ENCODE results near the gene EEF1G. TPM values are rescaled to one million over a fixed set of nuclear protein-coding genes. Genes with fewer than 3 reads are reported as not detected.
"Not testable (repeated sequence)": the region's sequence is repeated elsewhere in the genome, so short reads cannot be mapped to it uniquely, and the experiment has no call there.

EEF1G gene
- total RNA-seq, 4 donors from 2014 or later = 337 to 1,276 (median 1,207) TPM

DNA sequence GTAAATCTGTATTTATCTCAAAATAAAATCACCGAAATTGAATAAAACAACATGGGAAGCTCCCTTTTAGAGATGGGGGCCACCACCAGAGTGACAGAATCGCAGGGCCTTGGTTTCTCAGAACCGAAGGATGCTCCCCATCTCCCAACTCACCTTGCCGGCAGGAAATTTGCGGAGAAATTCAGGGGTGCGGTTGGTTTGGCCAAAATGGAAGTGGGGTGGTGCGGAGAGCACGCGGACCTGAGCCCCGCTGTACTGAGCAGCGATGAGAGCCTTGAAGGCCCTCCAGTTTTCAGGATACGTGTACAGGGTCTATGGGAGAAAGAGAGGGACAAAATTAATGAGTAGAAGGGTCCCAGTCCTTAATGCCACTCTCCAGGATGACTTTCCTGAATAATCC, 1.3 kb downstream of the EEF1G start:
- intact Hi-C loops (cut with DNase I; ENCODE audit: low total_unique reads) (no loop called here), in situ Hi-C loops (cut with MboI; ENCODE audit: low pct_ligation_motif_present in 1 of 4, low pct_unique_long_range_greater_than_20kb in 1 of 4, low sequenced_read_pairs in 3 of 4) (no loop called here)
- TF ChIP-seq POLR2A (IDR thresholded peaks at IDR 0.05) (no peak), POLR2AphosphoS5 (IDR thresholded peaks at IDR 0.05) (no peak), EP300 (IDR thresholded peaks at IDR 0.05; ENCODE audit: low read depth) (no peak)
- TF ChIP-seq, protein P1, sequence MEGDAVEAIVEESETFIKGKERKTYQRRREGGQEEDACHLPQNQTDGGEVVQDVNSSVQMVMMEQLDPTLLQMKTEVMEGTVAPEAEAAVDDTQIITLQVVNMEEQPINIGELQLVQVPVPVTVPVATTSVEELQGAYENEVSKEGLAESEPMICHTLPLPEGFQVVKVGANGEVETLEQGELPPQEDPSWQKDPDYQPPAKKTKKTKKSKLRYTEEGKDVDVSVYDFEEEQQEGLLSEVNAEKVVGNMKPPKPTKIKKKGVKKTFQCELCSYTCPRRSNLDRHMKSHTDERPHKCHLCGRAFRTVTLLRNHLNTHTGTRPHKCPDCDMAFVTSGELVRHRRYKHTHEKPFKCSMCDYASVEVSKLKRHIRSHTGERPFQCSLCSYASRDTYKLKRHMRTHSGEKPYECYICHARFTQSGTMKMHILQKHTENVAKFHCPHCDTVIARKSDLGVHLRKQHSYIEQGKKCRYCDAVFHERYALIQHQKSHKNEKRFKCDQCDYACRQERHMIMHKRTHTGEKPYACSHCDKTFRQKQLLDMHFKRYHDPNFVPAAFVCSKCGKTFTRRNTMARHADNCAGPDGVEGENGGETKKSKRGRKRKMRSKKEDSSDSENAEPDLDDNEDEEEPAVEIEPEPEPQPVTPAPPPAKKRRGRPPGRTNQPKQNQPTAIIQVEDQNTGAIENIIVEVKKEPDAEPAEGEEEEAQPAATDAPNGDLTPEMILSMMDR (IDR thresholded peaks at IDR 0.05) = no peak
- H3K4me3 ChIP-seq = peak overlapping the region; percentile 36 to 99 (median 54)
- no peak for DNase-seq
- peak overlapping the region; percentile 81 to 94 (median 87) for H3K27ac ChIP-seq
- H3K4me1 ChIP-seq = peaks cover 14 to 51% (median 41%) of the 10 kb centered on the region in 4 donors
- 53 to 62% methylated on average over 2 to 12 of the region's 12 CpGs for WGBS, 2 donors (ENCODE audit: low coverage in 1 of 2)
- H3K27me3 ChIP-seq = no peaks in the 10 kb centered on the region
- peaks cover 0 to 30% (median 15%) of the 10 kb centered on the region in 4 donors for H3K36me3 ChIP-seq
- H3K9me3 ChIP-seq = no peaks in the 10 kb centered on the region

DNA sequence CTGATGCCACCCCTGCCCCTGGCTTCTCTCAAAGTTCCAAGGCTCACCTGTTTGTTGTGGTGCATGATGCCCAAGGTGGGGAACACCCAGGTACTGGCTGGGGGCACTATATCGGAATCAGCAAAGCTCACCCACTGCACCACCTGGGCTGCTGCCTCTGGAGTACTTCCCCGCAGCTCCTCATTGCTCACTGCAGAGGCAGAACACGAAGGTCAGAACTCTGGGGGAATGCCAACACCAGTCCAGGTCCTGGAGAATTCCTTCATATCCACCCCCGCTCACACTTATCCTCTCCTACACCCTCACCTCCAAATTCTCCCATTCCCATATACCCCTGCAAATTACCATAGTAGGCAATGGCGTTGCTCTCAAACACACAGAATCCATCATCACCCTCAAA, 2.2 kb downstream of the EEF1G start:
- H3K4me3 ChIP-seq; H3K9me3 ChIP-seq; intact Hi-C loops (cut with DNase I; ENCODE audit: low total_unique reads); H3K27me3 ChIP-seq; DNase-seq; in situ Hi-C loops (cut with MboI; ENCODE audit: low pct_ligation_motif_present in 1 of 4, low pct_unique_long_range_greater_than_20kb in 1 of 4, low sequenced_read_pairs in 3 of 4): not testable (repeated sequence)
- WGBS, 2 donors (ENCODE audit: low coverage in 1 of 2) = 87 to 100% methylated on average over 1 to 5 of the region's 5 CpGs
- H3K36me3 ChIP-seq = peaks cover 0 to 40% (median 20%) of the 10 kb centered on the region in 4 donors
- H3K27ac ChIP-seq = peak overlapping the region in 1 of 4 donors; percentile 87
- H3K4me1 ChIP-seq = peaks cover 14 to 43% (median 34%) of the 10 kb centered on the region in 4 donors

DNA sequence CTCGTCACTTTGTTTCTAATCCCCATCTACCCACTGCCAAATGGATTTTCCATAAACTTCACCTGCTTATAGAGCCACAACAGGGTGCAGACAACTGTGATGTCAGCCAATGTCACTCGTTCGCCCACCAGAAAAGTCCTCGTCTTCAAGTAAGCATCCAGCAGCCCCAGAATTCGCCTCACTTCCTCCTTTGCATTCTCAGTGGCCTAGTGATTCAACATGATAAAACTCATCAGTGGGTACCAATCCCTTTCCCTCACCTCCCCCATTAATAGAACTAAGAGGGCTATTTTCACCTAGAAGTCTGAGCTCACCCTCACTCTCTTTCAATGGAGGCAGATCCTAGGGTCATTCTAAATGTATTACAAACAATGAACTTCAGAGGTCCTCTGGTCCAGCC, 2.8 kb downstream of the EEF1G start:
- intact Hi-C loops (cut with DNase I; ENCODE audit: low total_unique reads); in situ Hi-C loops (cut with MboI; ENCODE audit: low pct_ligation_motif_present in 1 of 4, low pct_unique_long_range_greater_than_20kb in 1 of 4, low sequenced_read_pairs in 3 of 4): not testable (repeated sequence)
- peaks cover 14 to 38% (median 28%) of the 10 kb centered on the region in 4 donors for H3K4me1 ChIP-seq

DNA sequence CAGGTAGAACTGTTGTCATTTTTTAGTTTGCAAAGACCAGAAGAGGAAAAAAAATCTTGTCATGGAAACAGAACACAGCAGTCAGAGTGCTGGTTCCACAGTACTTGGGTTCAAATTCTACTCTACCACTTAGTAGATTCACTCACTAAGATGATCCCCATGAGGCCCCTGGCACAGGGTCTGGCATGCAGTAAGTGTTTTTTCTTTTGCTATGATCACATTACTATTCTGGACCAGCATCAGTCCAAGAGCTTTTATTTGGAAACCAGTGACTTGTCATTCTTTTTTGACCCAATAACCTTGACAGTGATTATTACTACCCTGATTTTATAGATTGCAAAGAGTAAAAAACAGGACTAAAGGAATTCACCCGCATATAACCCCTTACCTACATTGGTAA, 4.1 kb downstream of the EEF1G start:
- Histone ChIP-seq H3K36me3 (peaks cover 0 to 57% (median 23%) of the 10 kb centered on the region in 4 donors), H3K4me3 (no peak overlapping the region), H3K9me3 (no peaks in the 10 kb centered on the region), H3K4me1 (peaks cover 5 to 30% (median 17%) of the 10 kb centered on the region in 4 donors), H3K27ac (no peak overlapping the region), H3K27me3 (no peaks in the 10 kb centered on the region)
- in situ Hi-C loops (cut with MboI; ENCODE audit: low pct_ligation_motif_present in 1 of 4, low pct_unique_long_range_greater_than_20kb in 1 of 4, low sequenced_read_pairs in 3 of 4) = loop anchor here in 1 of 4 donors (10.0 kb wide), 1 partner anchor 145 kb away; no protein-coding TSS in a partner anchor
- intact Hi-C loops (cut with DNase I; ENCODE audit: low total_unique reads) = no loop called here
- TF ChIP-seq EP300 (IDR thresholded peaks at IDR 0.05; ENCODE audit: low read depth) (no peak), POLR2AphosphoS5 (IDR thresholded peaks at IDR 0.05) (no peak), POLR2A (IDR thresholded peaks at IDR 0.05) (no peak)
- TF ChIP-seq, protein P1 (IDR thresholded peaks at IDR 0.05) = no peak
- no peak for DNase-seq
- WGBS, 2 donors (ENCODE audit: low coverage in 1 of 2) = 86% methylated on average over 1 of the region's 1 CpG

More for the DNA sequence above, 2.8 kb downstream of the EEF1G start:
- not testable (repeated sequence) for H3K9me3 ChIP-seq, H3K4me3 ChIP-seq, DNase-seq, H3K27ac ChIP-seq, H3K27me3 ChIP-seq
- 84 to 88% methylated on average over 4 to 5 of the region's 5 CpGs for WGBS, 2 donors (ENCODE audit: low coverage in 1 of 2)
- H3K36me3 ChIP-seq = peaks cover 0 to 45% (median 22%) of the 10 kb centered on the region in 4 donors

DNA sequence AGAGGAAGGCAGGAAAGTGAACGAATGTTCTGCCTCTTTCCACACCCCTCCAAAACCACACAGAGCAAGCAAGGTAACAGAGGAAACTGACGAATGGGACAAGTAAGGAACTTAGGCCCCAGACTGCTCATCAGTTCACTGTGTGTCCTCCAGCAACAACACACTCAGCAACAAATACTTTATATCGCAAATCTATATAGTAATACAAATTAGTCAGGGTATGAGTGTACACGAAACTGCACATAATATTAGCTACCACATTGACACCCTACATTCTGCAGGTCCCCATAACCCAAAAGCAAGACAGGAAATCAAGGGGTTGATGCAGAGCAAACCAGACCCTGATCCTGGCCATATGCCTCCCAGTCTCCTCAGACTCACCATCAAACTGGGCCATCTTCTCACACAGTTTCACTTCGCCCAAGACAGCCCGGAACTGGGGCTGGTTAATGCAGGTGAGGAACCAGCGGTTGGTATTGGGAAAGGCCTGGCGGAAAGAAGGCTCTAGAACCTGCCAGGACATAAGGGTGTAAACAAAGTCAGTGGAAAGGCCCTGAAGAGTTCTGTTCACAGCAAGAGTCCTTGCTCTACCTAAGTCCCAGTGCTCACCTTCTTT, 6.6 kb downstream of the EEF1G start:
- TF ChIP-seq, protein P1 (IDR thresholded peaks at IDR 0.05) = no peak
- no peak for TF ChIP-seq POLR2AphosphoS5 (IDR thresholded peaks at IDR 0.05)
- no peak for TF ChIP-seq EP300 (IDR thresholded peaks at IDR 0.05; ENCODE audit: low read depth)
- no peak for TF ChIP-seq POLR2A (IDR thresholded peaks at IDR 0.05)
- H3K4me3 ChIP-seq = no peak overlapping the region
- no peak for DNase-seq
- H3K27me3 ChIP-seq = no peaks in the 10 kb centered on the region
- in situ Hi-C loops (cut with MboI; ENCODE audit: low pct_ligation_motif_present in 1 of 4, low pct_unique_long_range_greater_than_20kb in 1 of 4, low sequenced_read_pairs in 3 of 4) = loop anchor here in 1 of 4 donors (10.0 kb wide), 1 partner anchor 142 kb away; no protein-coding TSS in a partner anchor
- peaks cover 0 to 72% (median 26%) of the 10 kb centered on the region in 4 donors for H3K36me3 ChIP-seq
- no peaks in the 10 kb centered on the region for H3K9me3 ChIP-seq
- peaks cover under 1 to 20% (median 9%) of the 10 kb centered on the region in 4 donors for H3K4me1 ChIP-seq
- intact Hi-C loops (cut with DNase I; ENCODE audit: low total_unique reads) = no loop called here
- WGBS, 2 donors (ENCODE audit: low coverage in 1 of 2) = 62 to 74% methylated on average over 3 to 8 of the region's 8 CpGs
- H3K27ac ChIP-seq = no peak overlapping the region

Measured in transverse colon (tissue), 4 donors.